ENCODE results near the gene LRRC56.

LRRC56 gene

DNA sequence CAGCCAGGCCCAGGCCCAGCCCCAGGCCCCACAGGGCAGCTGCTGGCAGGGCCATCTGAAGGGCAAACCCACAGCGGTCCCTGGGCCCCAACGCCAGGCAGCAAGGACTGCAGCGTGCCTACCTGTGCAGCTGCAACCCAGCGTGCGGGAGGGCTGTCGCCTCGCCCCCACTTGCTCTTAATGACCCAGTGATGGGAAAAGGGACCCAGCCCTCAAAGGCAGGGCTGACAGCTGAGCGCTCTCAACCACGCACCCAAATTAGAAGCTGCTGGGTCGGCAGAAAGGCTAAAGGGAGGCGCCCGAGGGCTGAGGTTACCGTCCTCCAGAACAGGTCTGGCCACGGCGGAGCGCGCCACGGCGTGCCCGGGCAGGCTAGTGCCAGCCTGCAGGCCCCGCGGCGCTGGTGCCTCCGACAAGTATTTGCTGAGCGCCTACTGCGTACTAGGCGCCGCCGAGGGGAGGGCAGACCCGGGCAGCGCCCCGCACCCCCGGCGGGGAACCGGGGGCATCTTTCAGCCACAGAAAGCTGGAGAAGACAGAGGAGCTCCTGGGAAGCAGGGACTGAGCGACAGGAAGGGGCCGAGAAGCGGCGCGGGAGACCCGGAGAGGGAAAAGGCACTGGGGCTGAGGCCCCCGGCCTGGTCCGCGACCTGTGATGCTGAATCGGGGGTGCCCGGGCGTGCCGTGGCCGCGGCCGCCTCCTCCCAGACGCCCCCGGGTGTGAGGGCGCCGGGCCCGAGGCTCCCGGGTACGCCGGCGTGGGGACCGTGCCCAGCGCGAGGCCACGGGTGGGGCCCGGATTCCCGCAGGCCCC, 2.7 kb upstream of the LRRC56 start:
- in situ Hi-C loops (cut with MboI; ENCODE audit: low pct_unique_long_range_greater_than_20kb, low sequenced_read_pairs, unreplicated experiment): no loop called here
- TF ChIP-seq, protein P1, sequence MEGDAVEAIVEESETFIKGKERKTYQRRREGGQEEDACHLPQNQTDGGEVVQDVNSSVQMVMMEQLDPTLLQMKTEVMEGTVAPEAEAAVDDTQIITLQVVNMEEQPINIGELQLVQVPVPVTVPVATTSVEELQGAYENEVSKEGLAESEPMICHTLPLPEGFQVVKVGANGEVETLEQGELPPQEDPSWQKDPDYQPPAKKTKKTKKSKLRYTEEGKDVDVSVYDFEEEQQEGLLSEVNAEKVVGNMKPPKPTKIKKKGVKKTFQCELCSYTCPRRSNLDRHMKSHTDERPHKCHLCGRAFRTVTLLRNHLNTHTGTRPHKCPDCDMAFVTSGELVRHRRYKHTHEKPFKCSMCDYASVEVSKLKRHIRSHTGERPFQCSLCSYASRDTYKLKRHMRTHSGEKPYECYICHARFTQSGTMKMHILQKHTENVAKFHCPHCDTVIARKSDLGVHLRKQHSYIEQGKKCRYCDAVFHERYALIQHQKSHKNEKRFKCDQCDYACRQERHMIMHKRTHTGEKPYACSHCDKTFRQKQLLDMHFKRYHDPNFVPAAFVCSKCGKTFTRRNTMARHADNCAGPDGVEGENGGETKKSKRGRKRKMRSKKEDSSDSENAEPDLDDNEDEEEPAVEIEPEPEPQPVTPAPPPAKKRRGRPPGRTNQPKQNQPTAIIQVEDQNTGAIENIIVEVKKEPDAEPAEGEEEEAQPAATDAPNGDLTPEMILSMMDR (IDR thresholded peaks at IDR 0.05; ENCODE audit: extremely low read depth, insufficient read depth, missing control alignments): no peak
- DNase-seq (ENCODE audit: low spot score): peak; percentile 63

DNA sequence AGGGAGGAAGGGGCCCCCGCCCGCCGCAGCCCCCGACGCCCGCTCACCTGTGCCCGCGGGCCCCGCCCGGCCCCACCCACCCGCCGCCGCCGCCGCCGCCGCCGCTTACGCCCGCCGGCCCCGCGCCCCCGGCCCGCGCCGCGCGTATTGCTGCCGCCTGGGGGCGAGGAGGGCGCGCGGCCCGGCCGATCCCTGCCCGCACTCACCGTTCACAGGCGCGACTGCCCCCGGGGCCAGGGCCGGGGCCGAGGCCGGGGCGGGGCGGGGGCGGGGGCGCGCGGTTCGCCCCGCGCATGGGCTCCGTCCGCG, 2.2 kb upstream of the LRRC56 start:
- DNase-seq (ENCODE audit: low spot score): no peak
- TF ChIP-seq, protein P1 (IDR thresholded peaks at IDR 0.05; ENCODE audit: extremely low read depth, insufficient read depth, missing control alignments): peak; percentile 57
- in situ Hi-C loops (cut with MboI; ENCODE audit: low pct_unique_long_range_greater_than_20kb, low sequenced_read_pairs, unreplicated experiment): no loop called here

DNA sequence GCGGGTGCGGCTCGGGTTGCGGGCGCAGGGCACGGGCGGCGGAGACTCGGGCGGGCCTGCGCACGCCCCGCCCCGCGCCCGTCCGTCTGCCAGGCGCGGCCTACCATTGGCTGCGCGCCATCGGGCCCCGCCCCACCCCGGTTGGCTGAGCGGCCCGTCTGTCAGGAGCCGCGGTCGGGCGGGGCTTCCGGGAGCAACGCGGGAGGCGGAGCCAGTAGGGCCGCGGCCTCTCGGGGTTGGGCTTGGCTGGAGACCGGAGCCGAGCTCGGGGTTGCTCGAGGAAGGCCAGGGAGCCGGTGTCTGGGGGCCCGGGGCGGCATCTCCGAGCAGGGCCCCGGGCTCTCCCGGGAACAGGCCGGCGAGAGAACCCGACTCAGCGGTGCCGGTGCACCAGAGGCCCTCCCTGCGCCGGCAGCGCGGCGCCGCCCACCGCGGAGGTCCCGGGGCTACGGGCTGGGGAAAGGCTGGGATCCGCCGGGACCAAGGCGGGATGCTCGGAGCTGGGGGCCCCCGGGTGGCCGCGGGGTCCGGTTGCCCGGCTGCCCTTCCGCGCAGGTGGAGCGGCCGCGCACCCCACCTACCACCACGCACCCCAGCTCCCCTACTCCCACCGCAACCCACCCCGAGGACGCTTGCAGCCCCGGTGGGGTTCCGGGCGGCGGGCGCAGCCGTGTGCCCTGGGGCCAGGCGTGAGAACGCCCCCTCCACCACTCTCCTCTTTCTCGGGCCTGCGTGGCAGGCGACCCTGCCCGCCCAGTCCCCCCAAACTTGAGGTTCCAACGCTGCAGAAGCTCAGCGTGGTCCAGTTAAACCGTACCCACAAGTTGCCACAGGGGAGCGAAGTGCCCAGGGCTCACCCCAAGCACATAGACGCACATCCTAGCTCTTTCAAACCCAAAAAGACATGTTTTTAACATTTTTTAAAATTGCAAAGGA, 1.5 kb upstream of the LRRC56 start, which contains the start of gene HRAS:
Gene HRAS (minus strand): TSS at position 58 of the 936 bp plus-strand sequence.
- TF ChIP-seq, protein P1 (IDR thresholded peaks at IDR 0.05; ENCODE audit: extremely low read depth, insufficient read depth, missing control alignments): no peak
- peak; percentile 100 for DNase-seq (ENCODE audit: low spot score)
- in situ Hi-C loops (cut with MboI; ENCODE audit: low pct_unique_long_range_greater_than_20kb, low sequenced_read_pairs, unreplicated experiment): no loop called here

DNA sequence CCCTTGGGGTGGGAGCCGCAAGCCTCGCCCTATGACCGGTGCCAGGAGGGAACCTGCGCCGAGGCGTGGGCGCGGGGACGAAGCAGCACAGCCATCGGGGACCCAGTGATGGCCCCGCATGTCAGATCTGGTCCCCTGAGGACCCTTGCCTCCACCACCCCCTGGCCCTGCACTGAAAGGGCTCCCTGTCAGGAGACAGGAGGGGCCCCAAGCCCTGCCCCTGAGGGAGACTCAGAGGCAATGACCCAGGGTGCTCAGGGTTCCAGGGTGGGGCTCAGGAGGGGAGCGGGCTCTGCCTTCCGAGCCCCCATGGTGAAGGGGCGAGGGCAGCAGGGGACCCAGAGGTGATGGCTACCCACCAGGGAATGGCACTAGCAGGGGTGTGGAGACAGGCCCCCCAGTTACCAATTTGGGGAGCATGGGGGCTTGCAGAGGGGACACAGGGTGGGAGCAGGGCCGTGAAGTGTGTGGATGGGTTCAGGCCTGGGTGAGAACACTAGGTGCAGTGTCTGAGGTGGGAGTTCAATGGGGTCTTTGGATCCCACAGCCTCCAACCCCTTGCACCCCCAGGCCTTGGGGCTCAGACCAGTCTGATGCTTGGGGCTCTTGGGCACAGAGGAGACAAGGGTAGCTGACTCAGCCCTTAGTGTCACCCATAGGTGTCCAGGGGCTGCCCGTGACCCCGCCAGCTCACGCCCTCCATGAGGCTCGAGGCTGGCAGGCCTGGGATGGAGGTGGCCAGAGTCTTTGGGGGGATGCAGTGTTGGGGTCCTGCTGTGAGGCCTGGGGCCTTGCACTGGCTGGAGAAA, 499 bp downstream of the LRRC56 start:
- DNase-seq (ENCODE audit: low spot score): no peak
- TF ChIP-seq, protein P1 (IDR thresholded peaks at IDR 0.05; ENCODE audit: extremely low read depth, insufficient read depth, missing control alignments): no peak
- in situ Hi-C loops (cut with MboI; ENCODE audit: low pct_unique_long_range_greater_than_20kb, low sequenced_read_pairs, unreplicated experiment): no loop called here

DNA sequence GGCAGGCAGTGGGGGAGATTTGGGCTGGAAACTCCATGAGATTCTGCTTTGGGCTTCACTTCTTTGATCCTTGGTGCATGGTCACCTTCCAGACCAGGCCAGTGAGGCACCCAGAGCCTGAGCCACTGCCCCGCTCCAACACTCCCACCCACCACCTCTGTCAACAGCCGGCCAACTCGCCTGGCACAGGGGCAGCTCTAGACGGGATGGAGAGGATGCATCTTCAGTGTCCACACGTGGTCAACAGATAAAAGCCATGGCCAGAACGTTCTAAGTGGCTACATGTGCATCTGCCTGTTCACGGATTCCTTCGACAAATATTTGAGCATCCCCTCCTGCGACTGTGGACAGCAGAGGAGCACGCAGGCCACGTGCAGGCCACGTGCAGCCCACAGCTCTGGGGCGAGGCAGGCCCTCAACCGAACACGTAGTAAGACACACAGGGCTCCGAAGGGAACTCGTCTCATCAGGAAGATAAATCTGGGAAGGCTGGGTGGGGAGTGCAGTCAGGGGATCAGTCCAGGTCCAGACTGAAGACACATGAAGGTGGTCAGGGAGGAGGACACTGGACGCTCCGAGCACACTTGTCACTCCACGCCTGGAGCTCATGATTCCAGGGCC, 1.2 kb downstream of the LRRC56 start:
- in situ Hi-C loops (cut with MboI; ENCODE audit: low pct_unique_long_range_greater_than_20kb, low sequenced_read_pairs, unreplicated experiment): no loop called here
- no peak for DNase-seq (ENCODE audit: low spot score)
- TF ChIP-seq, protein P1 (IDR thresholded peaks at IDR 0.05; ENCODE audit: extremely low read depth, insufficient read depth, missing control alignments): no peak
